Stimulated activated CD4-positive, alpha-beta T cell treated with anti-CD3 and anti-CD28 coated beads, Interleukin-4, amount 100 ng/mL, for 1 hour (primary cell): Measurements from ENCODE around the gene IBSP.

Source experiments
- DNase-seq: peaks from one replicate; pipeline ENCODE4 v3.0.0-alpha.2; 2020

Gene IBSP, protein sequence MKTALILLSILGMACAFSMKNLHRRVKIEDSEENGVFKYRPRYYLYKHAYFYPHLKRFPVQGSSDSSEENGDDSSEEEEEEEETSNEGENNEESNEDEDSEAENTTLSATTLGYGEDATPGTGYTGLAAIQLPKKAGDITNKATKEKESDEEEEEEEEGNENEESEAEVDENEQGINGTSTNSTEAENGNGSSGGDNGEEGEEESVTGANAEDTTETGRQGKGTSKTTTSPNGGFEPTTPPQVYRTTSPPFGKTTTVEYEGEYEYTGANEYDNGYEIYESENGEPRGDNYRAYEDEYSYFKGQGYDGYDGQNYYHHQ

DNA sequence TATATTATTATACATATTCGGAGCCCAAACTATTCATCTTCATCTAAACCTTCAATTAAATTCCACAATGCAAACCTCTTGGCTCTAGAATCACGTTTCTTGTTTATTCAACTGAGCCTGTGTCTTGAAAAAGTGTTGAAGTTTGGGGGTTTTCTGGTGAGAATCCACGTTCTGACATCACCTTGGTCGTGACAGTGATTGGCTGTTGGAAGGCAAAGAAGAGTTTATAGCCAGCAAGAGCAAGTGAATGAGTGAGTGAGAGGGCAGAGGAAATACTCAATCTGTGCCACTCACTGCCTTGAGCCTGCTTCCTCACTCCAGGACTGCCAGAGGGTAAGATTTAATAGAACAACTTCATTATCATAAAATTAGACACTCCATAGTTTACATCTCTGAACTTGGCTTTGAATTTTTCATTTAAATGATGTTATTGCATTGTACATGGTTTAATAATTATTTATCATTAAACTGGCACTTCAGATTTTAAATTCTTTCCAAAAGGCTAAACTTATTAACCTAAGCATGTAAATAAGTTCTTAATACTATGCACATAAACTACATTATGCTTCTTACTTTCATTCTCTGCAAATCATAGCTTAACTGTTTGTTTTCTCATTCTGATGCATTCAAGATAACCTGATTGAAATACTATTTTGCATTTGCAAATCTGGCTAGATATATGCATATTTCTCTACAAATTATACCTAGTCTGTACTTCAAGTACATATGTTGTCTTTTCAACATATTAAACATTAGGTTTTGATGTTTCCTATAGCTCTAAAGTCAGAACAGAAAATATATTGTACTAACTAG lies at the start of gene IBSP:
IBSP (plus strand) TSS at position 254 of the 813 bp plus-strand sequence. CDS start 2,808 bp downstream, outside the sequence.
- DNase-seq: no peak

DNA sequence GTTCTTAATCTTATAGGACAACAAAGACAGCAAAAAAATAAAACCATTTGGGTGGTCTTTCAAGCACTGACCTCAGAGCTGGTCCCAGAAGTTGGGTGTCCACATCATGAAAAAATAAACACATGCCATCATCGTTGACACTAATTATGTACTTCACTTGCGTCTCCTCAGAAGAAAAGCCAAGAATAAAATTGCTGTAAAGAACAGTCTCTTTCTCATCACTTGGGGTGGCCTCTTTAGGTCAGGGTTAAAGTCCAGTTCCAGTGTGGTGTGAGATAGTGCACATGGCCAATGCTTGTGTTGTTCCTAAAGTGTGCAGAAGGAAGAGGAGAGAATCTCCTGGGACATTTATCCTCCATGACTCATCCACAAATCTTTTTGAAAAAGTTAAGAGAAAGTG lies 49.5 kb upstream of the IBSP start:
- DNase-seq: no peak

DNA sequence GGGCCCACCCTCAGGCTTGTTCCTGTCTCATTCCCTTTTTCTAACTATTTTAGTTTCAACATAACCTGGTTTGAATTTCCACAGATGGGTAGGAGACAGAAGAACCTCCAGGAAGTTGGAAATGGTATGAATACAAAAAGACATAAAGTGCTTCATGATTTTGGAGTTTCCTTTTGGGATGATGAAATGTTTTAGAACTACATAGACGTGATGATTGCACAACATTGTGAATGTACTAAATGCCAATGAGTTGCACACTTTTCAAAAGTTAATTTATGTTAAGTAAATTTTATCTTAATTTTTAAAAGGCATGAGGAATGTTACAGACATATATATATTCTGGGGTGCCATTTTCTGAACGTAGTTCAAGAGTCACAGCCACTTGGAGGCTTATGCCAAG lies 41.1 kb upstream of the IBSP start:
- DNase-seq: no peak

DNA sequence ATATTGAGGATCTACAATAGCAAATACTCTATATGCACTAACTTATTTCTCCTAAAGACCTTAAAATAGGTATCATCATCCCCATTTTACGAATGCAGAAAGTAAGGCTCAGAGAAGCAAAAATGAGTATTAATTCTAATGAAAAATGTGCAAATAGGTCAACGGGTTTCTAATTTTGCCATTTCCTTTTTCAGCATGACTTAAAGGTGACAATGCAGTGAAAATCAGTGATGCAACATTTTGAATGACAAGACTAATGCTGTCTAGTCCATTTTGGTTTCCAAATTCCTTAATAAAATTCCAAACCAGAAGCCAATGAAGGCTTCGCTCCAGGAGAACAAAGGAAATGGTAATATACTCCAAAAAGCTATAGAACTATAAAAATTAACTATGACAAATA lies 37.0 kb upstream of the IBSP start:
- no peak for DNase-seq

DNA sequence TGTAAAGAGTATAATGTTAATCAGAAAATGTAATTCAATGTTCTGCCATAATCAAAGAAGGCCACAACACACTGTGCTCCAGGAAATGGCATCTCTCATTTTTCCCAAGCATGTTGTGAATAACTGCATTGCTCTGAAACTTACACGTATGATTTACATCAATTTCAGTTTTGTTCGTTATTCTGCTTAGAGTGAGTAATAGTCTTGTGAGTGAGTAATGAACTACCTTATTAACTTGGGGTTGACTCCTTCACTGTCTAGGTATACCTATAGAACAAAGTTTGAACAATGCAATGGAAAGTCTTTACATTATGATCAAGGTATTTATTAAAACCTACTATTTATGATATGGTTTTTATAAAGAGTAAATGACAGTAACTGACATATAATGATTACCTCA lies 17.8 kb upstream of the IBSP start:
- no peak for DNase-seq

DNA sequence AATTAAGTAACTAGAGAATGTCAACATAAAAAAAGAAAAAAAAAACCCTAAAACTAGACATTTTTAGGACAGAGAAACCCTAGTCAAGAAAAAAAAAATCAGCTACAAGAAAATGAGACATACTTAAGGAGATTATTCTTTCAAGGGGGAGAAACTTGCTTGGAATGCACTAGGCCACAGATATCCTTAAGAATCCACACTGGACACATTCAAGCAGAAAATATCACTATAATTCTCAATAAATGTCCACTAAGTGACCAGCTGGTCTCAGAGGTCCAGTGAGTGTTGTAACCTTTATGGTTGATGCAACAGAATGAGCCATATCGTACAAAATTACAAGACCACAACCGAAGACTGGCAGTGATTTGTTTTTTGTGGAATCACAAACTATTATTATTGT lies 15.6 kb upstream of the IBSP start:
- DNase-seq: no peak

DNA sequence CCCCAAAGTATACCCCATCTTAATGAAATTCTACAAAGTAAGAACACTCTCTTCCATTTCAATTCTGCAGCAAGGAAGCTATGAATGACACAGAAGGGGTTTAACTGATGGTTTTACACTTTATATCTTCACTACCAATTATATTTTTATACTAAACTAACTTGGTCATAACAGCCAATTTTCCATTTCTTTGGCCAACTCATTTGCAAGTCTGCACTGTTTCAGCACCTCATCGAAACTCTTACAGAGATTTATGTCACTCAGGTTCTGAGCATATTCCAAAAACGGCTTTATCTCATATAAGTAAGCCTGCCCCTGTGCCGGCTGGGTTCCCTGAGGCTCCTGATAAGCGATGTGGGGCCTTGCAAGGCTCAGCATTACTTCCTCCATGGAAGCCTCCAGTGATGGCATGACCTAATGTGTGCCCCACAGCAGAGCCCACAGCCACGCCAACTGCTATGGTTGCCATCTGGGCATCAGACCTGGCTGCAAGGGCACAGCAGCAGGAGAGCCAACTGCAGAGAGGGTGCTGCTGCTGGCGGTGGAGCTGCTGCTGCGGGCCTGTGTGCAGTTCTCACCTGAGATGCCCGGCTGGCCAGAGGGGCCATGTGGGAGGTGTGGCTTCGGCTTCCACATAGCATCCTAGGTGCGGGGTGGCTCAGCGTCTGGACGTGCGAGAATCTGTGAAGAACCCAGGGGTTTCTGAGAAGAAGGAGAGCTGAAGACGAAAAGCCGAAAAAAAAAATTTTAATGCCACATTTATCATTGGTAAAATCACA lies 13.4 kb upstream of the IBSP start:
- no peak for DNase-seq

DNA sequence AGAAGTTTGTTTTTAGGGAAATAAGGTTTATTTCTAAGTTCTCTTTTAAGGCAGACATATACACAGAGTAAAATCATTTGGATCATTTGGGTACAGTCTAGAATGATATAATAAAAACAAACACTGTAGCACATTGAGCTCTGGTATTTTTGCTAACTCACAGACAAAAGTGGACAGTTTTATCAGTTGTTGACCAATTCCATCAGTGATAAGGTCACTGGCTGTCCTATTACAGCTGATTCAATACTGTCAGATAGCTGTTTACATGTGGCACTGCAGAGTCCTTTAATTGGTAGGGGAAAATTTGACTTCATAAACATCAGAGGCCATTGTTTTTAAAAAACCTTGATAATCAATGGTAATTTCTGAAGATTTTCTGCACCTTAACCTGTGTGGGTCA lies 3.5 kb downstream of the IBSP start:
- no peak for DNase-seq

DNA sequence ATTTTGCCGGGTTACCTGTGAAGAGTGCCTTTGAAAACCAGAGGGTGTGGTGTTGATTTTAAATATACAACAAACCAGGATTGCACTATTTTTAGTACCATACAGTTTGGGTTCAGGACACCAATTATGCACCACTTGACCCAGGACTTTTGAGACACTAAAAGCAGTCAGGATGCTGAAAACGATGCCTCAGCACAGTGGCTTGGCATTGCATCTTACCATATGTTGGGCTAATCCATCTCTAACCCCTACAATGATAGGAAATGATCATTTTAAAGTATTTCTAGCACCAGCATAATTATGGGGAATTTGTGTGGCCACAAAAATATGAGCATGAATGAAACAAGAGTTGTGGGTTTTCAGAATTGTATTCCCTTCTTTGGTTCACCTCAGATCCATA lies 4.1 kb downstream of the IBSP start:
- DNase-seq: no peak

DNA sequence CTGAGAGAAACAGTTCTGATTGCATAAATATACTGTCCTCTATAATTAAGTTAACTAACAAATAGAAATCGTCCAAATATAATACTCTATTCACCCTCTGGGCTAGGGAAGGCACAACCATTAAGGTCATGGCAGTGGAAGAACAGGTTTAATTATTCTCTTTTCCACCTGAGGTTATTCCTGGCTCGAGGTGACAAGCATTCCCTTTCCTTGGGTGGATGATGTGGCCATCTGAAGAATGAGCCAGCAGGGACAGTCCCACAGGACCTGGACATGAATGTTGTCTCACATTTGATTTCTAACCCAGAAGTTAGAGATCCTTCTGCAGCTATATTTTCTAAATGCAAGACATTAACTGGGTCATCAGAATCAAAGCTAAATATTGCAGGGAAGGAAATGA lies 5.5 kb downstream of the IBSP start:
- no peak for DNase-seq

DNA sequence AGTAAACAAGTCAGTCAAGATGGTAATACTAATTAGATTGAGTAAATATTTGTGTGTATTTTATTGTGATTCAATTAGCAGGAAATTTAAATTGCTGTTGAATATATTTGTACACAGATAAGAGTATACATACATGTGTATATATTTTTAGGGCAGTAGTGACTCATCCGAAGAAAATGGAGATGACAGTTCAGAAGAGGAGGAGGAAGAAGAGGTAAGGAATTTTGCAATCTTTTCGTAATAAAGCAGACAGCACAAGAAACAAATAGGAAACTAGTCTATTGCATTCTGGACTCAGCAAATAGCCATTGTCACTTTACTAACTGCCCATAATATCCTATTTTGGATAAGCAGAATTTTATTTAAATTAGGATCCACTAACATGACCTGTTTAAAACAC lies 6.6 kb downstream of the IBSP start:
- no peak for DNase-seq

DNA sequence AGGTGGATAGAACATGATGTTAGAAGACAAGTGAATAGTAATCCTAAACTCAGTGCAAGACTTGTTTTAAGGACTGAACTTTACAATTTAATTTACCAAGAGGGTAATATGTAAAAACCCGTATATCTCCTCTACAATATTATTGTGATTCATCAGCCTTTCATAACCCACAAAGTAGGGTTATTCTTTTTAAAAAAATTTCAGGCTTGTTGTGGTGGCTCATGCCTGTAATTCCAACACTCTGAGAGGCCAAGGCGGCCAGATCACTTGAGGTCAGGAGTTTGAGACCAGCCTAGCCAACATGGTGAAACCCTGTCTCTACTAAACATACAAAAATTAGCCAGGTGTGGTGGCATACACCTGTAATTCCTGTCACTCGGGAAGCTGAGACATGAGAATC lies 7.2 kb downstream of the IBSP start:
- DNase-seq: no peak

DNA sequence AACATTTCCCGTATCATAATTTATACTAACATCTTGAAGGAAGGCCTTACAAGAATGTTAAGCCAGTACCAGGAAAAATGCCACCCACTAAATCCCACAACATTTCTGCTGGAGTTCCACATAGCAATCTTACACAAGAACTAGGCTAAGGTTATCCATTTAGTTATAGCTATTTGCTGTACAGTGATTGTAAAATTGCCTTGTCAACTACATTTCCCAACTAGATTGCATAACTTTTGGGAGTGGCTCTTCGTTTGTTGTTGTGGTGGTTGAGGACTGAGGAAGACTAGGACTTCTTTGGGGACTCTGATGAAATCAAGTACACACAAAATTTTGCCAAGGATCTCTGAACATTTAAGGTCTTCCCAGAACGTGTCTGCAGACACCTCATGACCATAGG lies 8.0 kb downstream of the IBSP start:
- no peak for DNase-seq

DNA sequence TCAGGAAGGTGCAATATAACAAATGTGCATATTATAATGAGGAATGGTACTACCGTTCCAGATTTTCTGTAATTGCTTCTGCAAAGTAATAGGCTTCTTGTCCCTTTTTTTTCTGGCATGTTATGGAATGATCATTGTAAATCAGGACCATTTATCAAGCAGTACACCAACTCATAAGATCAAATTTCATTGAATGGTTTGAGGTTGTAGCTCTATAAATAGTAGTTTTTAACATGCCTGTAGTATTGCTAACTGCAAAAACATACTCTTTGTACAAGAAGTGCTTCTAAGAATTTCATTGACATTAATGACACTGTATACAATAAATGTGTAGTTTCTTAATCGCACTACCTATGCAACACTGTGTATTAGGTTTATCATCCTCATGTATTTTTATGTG lies 12.6 kb downstream of the IBSP start:
- no peak for DNase-seq

DNA sequence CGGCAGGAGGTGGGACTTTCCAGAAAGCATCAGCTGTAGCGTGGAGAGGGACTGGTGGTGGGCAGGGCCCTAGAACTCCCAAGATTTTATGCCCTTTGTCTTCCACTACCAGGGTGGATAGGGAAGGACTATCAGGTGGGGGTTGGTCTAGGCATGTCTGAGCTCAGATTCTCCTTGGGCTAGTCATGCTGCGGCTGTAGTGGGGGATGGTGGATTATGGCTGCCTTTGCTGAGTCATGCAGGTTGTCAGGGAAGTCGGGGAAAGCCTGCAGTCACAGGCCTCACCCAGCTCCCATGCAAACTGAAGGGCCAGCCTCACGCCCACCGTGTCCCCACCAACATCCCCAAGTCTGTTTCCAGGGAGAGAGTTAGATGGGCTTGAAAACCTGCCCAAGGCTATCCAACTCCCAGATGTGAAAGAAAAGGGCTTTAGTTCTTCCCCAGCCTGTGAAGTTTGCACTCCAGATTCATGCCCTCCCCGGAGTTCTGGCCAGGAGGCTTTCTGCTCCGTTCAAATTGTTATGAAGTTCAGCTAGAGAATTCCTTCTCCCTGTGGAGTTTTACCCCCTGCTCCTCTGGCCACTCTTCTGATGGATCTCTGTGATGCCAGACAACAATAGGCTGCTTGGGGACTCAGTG lies 20.0 kb downstream of the IBSP start:
- DNase-seq: no peak

DNA sequence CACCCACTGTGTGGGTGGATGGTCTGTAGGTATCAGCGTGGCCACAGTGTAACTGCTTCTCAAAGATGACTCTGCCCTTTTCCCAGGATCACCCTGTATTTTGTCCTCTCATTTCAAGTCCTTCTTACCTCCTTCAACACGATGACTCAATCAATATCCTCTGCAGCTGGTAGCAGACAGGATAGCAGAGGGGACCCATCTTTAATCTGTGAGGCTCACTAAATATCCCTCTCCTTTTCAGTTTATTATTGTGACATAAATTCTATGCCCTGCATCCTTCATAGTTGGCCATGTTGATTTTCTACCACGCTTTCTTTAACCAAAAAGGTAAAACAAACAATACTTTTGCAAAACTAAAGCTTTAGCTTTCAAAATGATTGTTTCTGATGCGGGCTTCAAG lies 23.8 kb downstream of the IBSP start:
- DNase-seq: no peak

DNA sequence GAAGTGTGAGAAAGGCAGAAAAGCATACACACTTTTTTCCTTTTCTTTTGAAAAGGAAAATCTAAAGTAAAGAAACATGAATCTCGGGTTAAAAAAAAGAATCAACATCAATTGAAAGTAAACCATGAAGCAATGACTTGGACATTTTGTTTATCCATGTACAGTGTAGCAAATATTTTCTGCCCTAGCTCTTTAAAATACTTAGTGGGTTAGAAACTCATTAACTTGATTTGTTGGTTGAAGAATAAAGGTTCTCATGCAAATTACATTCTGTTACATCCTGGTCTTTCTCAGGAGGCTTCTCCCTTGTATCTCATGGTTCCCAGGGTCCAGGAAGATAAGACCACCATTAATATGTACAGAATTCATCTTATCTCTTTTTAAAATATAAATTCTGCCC lies 24.4 kb downstream of the IBSP start:
- no peak for DNase-seq

DNA sequence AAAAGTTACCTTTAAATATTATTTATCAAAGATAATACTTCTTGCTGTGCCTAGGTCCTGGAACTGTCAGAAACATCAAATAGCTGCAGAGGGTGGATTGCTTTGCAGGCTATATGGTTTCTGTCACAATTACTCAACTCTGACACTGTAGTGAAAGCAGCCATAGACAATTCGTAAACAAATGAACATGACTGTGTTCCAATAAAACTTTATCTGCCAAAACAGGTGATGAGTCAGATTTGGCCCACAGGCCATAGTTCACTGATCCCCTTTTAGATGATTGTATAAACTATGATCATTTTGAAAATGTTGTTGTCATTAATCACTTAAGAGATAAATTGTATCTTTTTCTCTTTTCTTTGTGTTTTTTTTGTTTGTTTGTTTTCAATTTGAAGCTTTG lies 25.0 kb downstream of the IBSP start:
- no peak for DNase-seq

DNA sequence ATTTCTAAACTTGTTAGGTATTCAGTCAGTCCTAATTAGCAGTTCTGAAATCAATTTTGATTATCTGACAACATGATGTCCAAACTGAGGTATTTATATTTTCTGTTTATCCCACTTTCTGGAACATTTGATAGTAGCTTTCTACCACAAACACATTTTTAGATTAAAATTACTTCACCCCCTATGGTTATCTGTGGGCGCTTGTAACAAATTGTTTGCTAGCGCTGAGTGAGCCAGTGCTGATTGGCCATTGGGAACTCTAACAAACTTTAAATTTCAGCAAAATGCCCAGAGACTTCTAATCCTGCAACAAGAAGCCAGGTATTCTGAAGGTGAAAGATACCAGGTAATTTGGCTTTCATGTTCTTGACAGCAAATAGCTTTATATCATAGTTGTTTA lies 33.3 kb downstream of the IBSP start, which contains the start of gene MEPE:
MEPE (plus strand) TSS at position 301 of the 400 bp plus-strand sequence. CDS start 1,746 bp downstream, outside the sequence.
- DNase-seq: no peak

DNA sequence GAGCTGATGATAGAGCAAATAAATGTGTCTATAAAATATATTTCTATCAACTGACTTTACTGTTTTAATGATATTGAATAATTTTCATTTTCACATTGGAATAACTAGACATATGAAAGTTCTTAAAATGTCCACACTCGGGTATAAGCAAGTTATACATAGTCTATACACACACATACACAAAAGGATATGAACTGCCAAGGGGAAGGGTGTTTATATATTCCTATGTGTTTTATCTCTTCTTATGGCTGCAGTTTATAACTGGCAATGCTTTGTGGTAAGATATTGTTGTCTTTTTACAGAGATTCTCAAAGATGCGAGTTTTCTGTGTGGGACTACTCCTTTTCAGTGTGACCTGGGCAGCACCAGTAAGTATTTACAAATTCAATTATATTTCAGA lies 35.0 kb downstream of the IBSP start:
- no peak for DNase-seq

DNA sequence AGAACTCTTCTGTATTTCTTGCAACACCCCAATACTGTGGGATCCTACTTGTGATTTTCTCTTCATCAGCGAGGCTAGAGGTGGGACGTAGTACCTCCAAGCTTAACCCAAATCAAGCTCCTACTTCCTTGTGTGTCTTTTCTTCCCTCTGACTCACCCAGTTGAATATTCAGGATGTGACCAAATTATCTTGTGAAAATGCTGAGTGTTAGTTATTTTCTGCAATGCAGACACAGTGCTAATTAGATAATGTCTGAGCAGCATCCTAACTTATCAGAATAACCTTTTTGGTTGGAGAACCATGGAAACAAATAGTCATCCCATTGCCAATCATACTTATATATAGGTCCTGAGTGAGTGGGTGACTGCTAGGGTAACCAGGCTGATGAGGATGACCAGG lies 35.8 kb downstream of the IBSP start:
- no peak for DNase-seq

DNA sequence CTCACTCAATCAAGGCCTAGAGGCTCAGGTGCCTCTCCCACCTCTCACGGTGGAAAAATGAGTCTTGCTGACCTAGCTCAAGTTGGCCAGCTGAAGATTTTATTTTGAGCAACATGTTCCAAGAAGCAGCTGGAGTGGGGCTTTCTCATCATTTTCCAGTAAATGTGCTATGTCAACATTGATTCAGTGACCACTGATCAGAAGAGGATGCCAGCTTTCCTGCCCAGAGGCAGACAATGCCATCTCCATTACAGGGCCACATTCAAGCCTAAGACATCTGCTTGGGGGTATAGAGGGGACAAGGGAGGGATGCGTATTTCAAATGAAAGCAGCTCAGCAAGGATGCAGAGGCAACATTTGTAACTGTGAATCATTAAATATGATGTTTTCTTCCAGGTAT lies 36.4 kb downstream of the IBSP start:
- DNase-seq: no peak

DNA sequence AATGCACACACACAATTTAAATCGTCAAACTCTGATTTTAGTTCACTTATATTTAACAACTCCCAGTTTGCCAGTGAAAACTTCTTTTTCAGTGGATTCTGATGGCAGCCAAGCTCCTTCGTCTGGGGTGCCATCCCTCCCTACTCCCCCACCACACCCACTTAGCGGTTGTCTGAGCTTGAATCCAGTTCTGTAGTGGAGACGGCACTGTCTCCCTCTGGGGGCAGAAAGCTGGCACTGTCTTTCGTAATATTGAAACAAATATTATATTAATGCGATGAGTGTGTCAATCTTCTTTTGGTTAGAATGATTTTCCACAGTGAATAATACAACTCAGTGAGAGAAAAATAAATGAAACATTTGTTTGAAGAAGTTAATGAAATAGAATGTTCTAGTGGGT lies 38.9 kb downstream of the IBSP start:
- no peak for DNase-seq
